Peyer's patch (tissue), 4 donors: ENCODE results near the gene ARL4A.

ENCODE experiments used
- POLR2A ChIP-seq, 2 donors: fragments of 450-650 bp; IDR thresholded peaks; one replicate each; pipeline ENCODE4 v1.5.1; 2017; ENCODE audit warnings: antibody characterized with exemption in 2 of 2, mild to moderate bottlenecking in 2 of 2, moderate library complexity in 2 of 2
- TF ChIP-seq, protein P1 (sequence below), 6 experiments: fragments of 450-650 bp in 4 of 6; fragments of 200-600 bp in 2 of 6; sonication (generic) in 1 of 6; IDR thresholded peaks; one replicate each; pipeline ENCODE4 v1.5.1; 2017 to 2019; ENCODE audit warnings: antibody characterized with exemption in 6 of 6, mild to moderate bottlenecking in 3 of 6, moderate library complexity in 1 of 6

GRCh38 chr7:12670000-12670729 lies 17.3 kb upstream of the ARL4A start:
- TF ChIP-seq, protein P1, sequence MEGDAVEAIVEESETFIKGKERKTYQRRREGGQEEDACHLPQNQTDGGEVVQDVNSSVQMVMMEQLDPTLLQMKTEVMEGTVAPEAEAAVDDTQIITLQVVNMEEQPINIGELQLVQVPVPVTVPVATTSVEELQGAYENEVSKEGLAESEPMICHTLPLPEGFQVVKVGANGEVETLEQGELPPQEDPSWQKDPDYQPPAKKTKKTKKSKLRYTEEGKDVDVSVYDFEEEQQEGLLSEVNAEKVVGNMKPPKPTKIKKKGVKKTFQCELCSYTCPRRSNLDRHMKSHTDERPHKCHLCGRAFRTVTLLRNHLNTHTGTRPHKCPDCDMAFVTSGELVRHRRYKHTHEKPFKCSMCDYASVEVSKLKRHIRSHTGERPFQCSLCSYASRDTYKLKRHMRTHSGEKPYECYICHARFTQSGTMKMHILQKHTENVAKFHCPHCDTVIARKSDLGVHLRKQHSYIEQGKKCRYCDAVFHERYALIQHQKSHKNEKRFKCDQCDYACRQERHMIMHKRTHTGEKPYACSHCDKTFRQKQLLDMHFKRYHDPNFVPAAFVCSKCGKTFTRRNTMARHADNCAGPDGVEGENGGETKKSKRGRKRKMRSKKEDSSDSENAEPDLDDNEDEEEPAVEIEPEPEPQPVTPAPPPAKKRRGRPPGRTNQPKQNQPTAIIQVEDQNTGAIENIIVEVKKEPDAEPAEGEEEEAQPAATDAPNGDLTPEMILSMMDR (IDR thresholded peaks at IDR 0.05): no peak
- no peak for TF ChIP-seq POLR2A (IDR thresholded peaks at IDR 0.05)
